ENCODE measurements around the gene CAMK2N2. TPM values are rescaled to one million over a fixed set of nuclear protein-coding genes. Genes with fewer than 3 reads are reported as not detected.

The CAMK2N2 gene
- total RNA-seq, 4 donors from 2014 or later: not detected

GRCh38 chr3:184284696-184285095, 23.3 kb upstream of the CAMK2N2 start:
- TF ChIP-seq POLR2A (IDR thresholded peaks at IDR 0.05) (no peak), CTCF (IDR thresholded peaks at IDR 0.05) (peak in 1 of 6 experiments; percentile 37)
- DNase-seq: no peak
- H3K4me3 ChIP-seq: no peak overlapping the region
- 9 to 27% methylated on average over 3 of the region's 4 CpGs for WGBS, 2 donors
- intact Hi-C loops (cut with DNase I): loop anchor here (10.0 kb wide), 1 partner anchor 390 kb away; no protein-coding TSS in a partner anchor
- no peak overlapping the region for H3K27ac ChIP-seq
- H3K4me1 ChIP-seq: no peaks in the 10 kb centered on the region
- H3K9me3 ChIP-seq: no peaks in the 10 kb centered on the region
- peaks cover 0 to 19% (median 0%) of the 10 kb centered on the region in 4 donors for H3K27me3 ChIP-seq
- H3K36me3 ChIP-seq: no peaks in the 10 kb centered on the region

- TF ChIP-seq POLR2A (IDR thresholded peaks at IDR 0.05): no peak
- TF ChIP-seq CTCF (IDR thresholded peaks at IDR 0.05): no peak
- H3K4me1 ChIP-seq: no peaks in the 10 kb centered on the region
- H3K27ac ChIP-seq: no peak overlapping the region
- WGBS, 2 donors: 95 to 96% methylated on average over 7 of the region's 8 CpGs
- no peak overlapping the region for H3K4me3 ChIP-seq
- H3K9me3 ChIP-seq: no peaks in the 10 kb centered on the region
- intact Hi-C loops (cut with DNase I): loop anchor here (10.0 kb wide), 1 partner anchor 389 kb away; no protein-coding TSS in a partner anchor
- peaks cover 0 to 12% (median 0%) of the 10 kb centered on the region in 4 donors for H3K27me3 ChIP-seq
- no peak for DNase-seq
- H3K36me3 ChIP-seq: no peaks in the 10 kb centered on the region
These were observed 22.3 kb upstream of the CAMK2N2 start for GRCh38 chr3:184283681-184284080.

GRCh38 chr3:184282941-184283340, 21.6 kb upstream of the CAMK2N2 start:
- no peak for DNase-seq
- WGBS, 2 donors: 80 to 85% methylated on average over 2 of the region's 4 CpGs
- intact Hi-C loops (cut with DNase I): loop anchor here (10.0 kb wide), 1 partner anchor 388 kb away; no protein-coding TSS in a partner anchor
- TF ChIP-seq POLR2A (IDR thresholded peaks at IDR 0.05) (no peak), CTCF (IDR thresholded peaks at IDR 0.05) (no peak)
- Histone ChIP-seq H3K4me3 (no peak overlapping the region), H3K4me1 (no peaks in the 10 kb centered on the region), H3K27me3 (peaks cover 0 to 15% (median 0%) of the 10 kb centered on the region in 4 donors), H3K27ac (no peak overlapping the region), H3K36me3 (no peaks in the 10 kb centered on the region), H3K9me3 (no peaks in the 10 kb centered on the region)

- TF ChIP-seq POLR2A (IDR thresholded peaks at IDR 0.05): no peak
- TF ChIP-seq CTCF (IDR thresholded peaks at IDR 0.05): no peak
- Histone ChIP-seq H3K9me3 (no peaks in the 10 kb centered on the region), H3K36me3 (no peaks in the 10 kb centered on the region), H3K4me3 (no peak overlapping the region), H3K4me1 (peaks cover 0 to 10% (median 0%) of the 10 kb centered on the region in 3 donors), H3K27ac (no peak overlapping the region), H3K27me3 (peaks cover 0 to 55% (median 8%) of the 10 kb centered on the region in 4 donors)
- 59 to 95% methylated on average over 2 to 4 of the region's 6 CpGs for WGBS, 2 donors
- intact Hi-C loops (cut with DNase I): no loop called here
- DNase-seq: no peak
These were observed 16.0 kb upstream of the CAMK2N2 start for GRCh38 chr3:184277366-184277765.

GRCh38 chr3:184275961-184276910, 14.9 kb upstream of the CAMK2N2 start, which contains the start of gene ECE2:
Gene ECE2 (plus strand): TSS chr3:184276022. CDS start chr3:184276154, 132 bp downstream.
- DNase-seq: no peak

More at GRCh38 chr3:184275961-184276910, 14.9 kb upstream of the CAMK2N2 start, which contains the start of gene ECE2:
- H3K27ac ChIP-seq: no peak within 1 kb of the TSS
- peaks cover 0 to 10% (median 0%) of the 10 kb centered on the region in 3 donors for H3K4me1 ChIP-seq
- TF ChIP-seq CTCF (IDR thresholded peaks at IDR 0.05): no peak
- TF ChIP-seq POLR2A (IDR thresholded peaks at IDR 0.05): no peak
- peak within 1 kb of the TSS in 2 of 4 donors; percentile 27 to 48 for H3K4me3 ChIP-seq
- WGBS, 2 donors: 12 to 25% methylated on average over 13 to 16 of the region's 65 CpGs
- H3K27me3 ChIP-seq: peaks cover 0 to 58% (median 8%) of the 10 kb centered on the region in 4 donors
- no peaks in the 10 kb centered on the region for H3K36me3 ChIP-seq
- intact Hi-C loops (cut with DNase I): no loop called here
- no peaks in the 10 kb centered on the region for H3K9me3 ChIP-seq
